H1 (cell line): ENCODE results near the gene HCST. TPM values are rescaled to one million over a fixed set of nuclear protein-coding genes. Genes with fewer than 3 reads are reported as not detected.

Experiments
- BRCA1 ChIP-seq: IDR thresholded peaks from 2 replicates; pipeline ENCODE4 v1.6.1; 2012; ENCODE audit warnings: low read depth, low read length, improper control_type of control experiment
- CHD7 ChIP-seq: fragments of 300-600 bp; sonication (generic); IDR thresholded peaks from 2 replicates; pipeline ENCODE4 v1.7.1; 2012; ENCODE audit warnings: low read length, moderate library complexity, mild to moderate bottlenecking, inconsistent platforms; ENCODE audit not compliant: insufficient replicate concordance
- CTBP2 ChIP-seq: IDR thresholded peaks from 2 replicates; pipeline ENCODE4 v1.7.0; 2011; ENCODE audit warnings: borderline replicate concordance, mild to moderate bottlenecking, moderate library complexity, mixed read lengths, low read length; ENCODE audit not compliant: insufficient read depth, insufficient read length
- MAFK ChIP-seq: IDR thresholded peaks from 2 replicates; pipeline ENCODE4 v1.6.1; 2012; ENCODE audit warnings: low read depth, mild to moderate bottlenecking, improper control_type of control experiment, low read length
- RNF2 ChIP-seq: fragments of 200-900, 300-1000 bp; sonication (generic); IDR thresholded peaks from 2 replicates; pipeline ENCODE4 v1.7.1; 2016; ENCODE audit warnings: borderline replicate concordance, low read depth, mild to moderate bottlenecking, antibody characterized with exemption, low read length; ENCODE audit not compliant: poor library complexity, severe bottlenecking; ENCODE audit errors: missing control alignments
- USF2 ChIP-seq: IDR thresholded peaks from 2 replicates; pipeline ENCODE4 v1.6.1; 2011; ENCODE audit warnings: low read length, improper control_type of control experiment
- ZNF274 ChIP-seq: IDR thresholded peaks from 2 replicates; pipeline ENCODE4 v1.7.0; 2012; ENCODE audit warnings: low read length, borderline replicate concordance; ENCODE audit errors: extremely low read depth
- polyA plus RNA-seq, 7 experiments: library from polyadenylated mRNA; depleted of rRNA in 3 of 7; stranded (reverse) in 5 of 7; unstranded in 2 of 7; fragments of >200 nt in 5 of 7; fragments of 200-250 nt in 2 of 7; gene quantifications; 1 replicate in 5 of 7; 2 replicates in 1 of 7; 4 replicates in 1 of 7; pipeline versions ENCODE4 v1.2.1 to v1.2.3, GENCODE V29; 2011 to 2013; ENCODE audit warnings: missing spikeins in 2 of 7, mixed read lengths in 2 of 7
- total RNA-seq: library from RNA; stranded (reverse); fragmentation: NEBNext Ultra II Directional; extraction: Animal tissue kit (Norgen Biotek cat#: 25700); gene quantifications from 2 replicates; pipeline ENCODE4 v1.2.1, GENCODE V29; 2021

Gene HCST
- total and polyA plus RNA-seq, 2 of the 8 experiments (the other 6 are each of a cell fraction or from before 2014, with no cell fraction given), result 2.8 TPM; not detected in 1

GRCh38 chr19:35882114-35882832 is 20.1 kb upstream of the HCST start (continued):
- TF ChIP-seq CTBP2 (no peak), BRCA1 (no peak), RNF2 (no peak), CHD7 (no peak), ZNF274 (no peak), MAFK (no peak), USF2 (no peak)
